ELF-1 (cell line): ENCODE measurements around the gene METAP1.
"Not testable (repeated sequence)": the region's sequence is repeated elsewhere in the genome, so short reads cannot be mapped to it uniquely, and the experiment has no call there.

Experiments
- DNase-seq: peaks from one replicate; pipeline ENCODE4 v3.0.0-alpha.2; 2016; ENCODE audit warnings: low read depth, low spot score

The METAP1 gene

DNA sequence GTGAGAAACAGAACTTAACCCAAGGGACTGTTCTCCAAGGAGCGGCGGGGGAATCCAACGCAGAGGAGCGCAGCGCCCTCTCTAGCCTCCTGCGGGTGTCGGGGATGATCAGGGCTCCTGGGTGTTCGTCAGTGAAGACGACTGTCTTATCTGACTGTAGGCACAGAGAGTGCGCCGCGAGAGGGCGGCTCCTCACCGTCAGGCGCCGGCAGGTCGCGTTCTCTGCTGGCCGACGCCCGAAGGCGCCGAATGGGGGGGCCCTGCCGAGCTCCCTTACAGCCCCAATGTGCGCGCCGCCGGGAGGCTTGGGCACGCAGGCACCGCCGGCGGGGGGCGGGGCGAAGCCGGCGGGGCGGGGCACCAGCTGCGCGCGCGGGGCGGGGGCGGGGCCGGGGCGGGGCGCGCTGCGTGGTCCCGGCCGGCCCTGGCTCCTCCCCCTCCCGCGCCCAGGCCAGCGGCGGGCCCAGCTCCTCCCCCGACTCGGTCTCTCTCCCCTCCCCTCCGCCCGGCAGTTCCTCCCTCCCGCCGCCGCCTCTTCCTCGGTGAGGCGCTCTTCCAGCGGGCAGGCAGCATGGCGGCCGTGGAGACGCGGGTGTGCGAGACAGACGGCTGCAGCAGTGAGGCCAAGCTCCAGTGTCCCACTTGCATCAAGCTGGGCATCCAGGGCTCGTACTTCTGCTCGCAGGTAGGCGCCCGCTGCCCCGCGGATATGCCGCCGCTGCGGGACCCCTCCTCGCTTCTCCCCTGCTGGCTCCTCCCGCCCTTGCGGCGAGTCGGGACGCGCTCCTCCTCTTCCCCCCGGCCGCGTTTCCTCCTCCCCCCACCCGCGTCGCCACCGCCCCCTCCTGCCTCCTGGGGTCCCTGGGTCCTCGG is at the start of gene METAP1:
Gene METAP1 (plus strand): TSS at position 539 of the 873 bp plus-strand sequence. CDS start 33 bp downstream, at position 572.
- DNase-seq, result peak; percentile 98

DNA sequence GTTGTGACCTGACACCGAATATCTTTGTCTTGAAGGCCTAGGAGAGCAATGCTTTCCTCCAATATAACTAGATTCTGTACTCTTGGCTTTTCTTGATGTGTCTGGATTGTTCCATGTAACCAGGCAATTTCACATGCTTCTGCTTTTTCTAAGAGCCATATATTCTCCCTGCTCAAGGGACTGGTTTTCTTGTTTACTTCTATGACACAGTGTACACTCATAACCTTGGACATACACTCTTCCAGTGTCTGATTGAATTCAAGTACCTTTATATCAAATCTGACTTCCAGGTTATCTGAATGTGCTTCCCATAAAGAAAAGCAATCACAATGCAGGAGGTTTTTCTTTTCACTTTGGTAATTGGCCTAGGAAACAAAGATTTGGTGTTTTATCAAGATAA is 49.2 kb upstream of the METAP1 start:
- no peak for DNase-seq

GRCh38 chr4:98950925-98951324 is 44.6 kb upstream of the METAP1 start:
- no peak for DNase-seq

DNA sequence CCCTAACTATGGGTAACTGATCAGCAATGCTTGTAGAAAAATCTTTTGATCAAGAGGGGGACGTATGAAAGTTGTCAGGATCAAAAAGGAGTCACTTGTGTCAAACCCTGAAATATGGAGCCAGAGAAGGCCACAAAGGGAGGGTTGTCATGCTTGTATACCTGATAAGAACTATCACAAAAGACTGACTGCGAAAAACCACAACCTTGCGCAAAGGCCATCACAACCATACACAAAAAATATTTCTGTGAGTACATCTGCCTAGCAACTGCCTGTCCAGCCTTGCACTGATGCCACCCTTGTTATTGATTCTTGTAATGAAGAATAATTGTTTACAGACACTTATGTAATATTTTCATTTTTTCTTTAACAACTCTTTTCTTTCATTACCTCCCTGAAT is 43.8 kb upstream of the METAP1 start:
- no peak for DNase-seq

DNA sequence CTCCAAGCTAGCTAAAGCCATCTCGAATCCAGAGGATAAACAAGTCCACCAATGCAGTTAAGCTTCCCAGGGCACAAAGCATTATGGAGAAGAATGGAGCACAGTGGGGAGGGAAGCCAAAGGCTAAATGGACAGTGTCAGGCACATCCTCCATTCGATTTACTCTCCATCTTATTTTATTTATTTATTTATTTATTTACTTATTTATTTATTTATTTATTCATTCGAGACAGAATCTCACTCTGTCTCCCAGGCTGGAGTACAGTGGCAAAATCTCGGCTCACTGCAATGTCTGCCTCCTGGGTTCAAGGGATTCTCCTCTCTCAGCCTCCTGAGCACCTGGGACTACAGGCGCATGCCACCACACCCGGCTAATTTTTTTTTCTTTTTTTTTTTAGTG is 40.3 kb upstream of the METAP1 start:
- no peak for DNase-seq

DNA sequence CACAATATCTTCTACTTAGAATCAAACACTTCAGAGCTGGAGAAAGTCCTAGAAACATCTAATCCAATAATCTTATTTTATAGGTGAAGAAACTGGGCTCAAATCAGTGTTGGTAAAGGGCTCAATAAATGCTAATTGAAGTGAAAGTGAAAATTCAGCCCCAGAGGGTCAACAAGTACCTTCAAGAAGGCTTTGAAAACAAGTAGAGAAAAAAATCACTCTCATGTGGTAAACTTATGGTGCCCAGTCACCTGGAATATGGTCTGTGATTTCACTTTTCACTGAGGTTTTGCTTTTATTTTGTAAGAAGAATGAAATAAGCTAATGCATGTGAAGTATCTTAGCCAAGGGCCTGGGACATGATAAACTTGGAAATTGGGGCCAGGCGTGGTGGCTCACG is 37.5 kb upstream of the METAP1 start:
- DNase-seq, result no peak

DNA sequence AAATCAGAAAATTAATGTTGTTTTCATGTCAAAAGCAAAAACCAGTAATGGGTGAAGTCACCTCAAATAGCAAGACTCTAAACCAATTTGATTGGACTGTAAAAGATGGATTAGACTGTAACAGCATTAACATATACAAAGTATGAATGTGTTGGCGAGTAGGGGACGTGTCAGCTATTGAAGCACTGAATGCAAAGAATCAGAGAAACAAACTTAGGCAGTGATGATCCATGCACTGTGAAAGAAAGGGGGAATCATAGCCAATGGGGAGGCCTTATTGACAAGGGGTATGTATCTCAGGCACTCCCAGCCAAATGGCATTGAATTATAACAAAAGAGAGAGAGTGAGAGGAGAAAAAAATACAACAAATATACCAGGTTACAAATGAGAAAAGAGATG is 36.1 kb upstream of the METAP1 start:
- DNase-seq, result no peak

DNA sequence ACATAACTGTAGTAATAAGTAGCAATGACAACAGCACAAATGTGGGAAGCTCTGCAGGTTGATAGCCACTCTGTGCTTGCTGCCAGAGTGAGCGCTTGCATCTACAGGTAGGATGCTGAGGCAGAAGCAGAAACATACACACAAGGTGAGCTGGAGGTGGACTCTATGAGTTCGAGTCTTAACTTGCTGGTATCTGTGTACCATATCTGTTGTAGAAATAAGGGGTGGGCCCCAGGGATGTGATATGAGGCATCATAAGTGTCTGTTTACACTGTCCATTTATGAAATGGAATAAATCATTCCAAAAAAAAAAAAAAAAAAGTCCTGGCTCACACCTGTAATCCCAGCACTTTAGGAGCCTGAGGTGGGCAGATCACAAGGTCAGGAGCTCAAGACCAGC is 33.8 kb upstream of the METAP1 start:
- no peak for DNase-seq

GRCh38 chr4:98963538-98964433 is 31.7 kb upstream of the METAP1 start:
- DNase-seq, result no peak

- DNase-seq, result no peak
Observed at GRCh38 chr4:98966926-98967325, 28.6 kb upstream of the METAP1 start.

- no peak for DNase-seq
Observed at GRCh38 chr4:98967786-98968329, 27.7 kb upstream of the METAP1 start.

DNA sequence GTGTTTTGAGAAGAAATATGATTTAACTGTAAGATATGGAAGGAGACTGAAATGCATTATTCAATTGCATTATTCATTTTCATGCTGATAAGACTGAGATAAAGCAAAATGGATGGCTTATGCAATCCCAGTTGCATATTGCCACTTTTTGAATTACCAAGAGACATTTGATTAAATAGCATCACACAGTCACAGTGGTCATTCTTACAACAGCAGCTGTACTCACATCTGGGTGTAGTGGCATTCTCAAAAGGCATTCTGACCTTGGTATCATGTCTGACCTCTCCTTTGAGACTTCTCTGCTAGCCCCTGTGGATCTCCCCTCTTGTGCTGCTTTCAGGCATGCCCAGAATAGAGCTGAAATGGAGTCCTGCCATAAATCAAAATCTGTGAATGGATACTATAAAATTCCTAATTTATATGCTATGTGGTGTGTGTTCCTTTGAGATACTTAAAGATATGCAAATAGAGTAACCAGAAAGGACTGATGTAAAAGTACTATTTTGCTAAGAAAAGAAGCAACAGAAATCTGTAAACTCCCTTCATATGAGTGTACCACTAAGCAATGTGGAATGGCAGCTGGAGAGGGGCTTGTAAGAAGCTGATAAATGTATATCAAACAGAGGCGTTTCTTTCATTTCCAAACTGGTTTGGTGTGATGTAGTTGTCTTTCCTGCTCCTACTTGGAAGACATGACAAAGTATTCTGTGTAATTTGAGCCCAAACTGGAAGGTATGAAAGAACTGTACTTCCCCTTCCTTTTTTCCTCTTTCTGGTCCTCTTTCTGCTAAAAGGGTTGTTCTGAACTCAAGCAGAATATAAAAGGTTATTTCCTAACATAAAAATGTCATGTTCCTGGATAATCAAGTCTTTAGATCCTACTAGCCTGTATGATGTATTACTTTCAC is 25.4 kb upstream of the METAP1 start:
- DNase-seq, result no peak

DNA sequence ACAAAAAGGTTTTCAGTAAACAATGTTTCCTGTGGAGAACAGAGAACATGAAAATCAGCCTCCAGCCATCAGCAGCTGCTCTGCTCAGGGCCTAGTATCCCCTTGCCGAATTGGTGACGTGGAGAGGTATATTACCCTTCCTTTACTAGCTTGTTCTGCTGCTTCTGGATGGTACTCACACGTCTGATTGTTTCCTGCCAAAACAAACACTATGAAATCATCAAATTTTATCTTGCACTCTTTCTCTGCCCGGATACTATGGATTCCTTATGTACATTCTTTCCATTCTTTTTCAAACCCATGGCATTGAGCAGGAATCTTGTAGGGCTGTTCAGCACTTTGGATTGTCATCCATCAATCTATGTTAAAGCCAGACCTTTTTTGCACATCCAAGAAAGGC is 18.8 kb upstream of the METAP1 start:
- no peak for DNase-seq

DNA sequence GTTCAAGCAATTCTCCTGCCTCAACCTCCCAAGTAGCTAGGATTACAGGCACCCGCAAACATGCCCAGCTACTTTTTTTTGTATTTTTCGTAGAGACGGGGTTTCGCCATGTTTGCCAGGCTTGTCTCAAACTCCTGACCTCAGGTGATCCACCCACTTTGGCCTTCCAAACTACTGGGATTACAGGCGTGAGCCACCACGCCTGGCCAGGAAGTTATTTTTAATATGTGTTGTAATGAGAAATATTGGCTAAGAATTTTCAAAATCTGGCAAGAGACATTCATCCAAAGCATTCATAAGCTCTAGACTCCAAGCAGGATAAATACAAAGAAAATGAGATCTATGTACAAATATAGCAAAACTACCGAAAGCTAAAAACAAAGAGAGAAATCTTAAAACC is 18.0 kb upstream of the METAP1 start:
- DNase-seq, result no peak

DNA sequence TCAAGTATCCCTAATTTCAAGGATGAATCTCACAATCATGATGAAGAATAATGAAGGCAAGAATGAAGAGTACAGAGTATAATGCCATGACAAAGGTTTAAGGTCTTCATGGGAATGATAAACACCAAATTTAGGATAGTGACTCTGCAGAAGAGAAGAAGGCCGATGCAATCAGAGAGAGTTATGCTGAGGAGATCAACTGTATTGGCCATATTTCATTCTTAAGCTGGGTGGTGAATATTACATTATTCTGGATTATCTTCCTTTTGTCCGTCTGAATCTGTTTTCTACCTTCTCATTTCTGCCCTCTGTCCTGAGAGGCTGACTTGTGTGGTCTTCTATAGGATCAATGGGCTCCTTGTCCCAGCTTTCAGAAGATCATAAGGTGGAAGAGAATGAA is 7.8 kb upstream of the METAP1 start:
- no peak for DNase-seq

DNA sequence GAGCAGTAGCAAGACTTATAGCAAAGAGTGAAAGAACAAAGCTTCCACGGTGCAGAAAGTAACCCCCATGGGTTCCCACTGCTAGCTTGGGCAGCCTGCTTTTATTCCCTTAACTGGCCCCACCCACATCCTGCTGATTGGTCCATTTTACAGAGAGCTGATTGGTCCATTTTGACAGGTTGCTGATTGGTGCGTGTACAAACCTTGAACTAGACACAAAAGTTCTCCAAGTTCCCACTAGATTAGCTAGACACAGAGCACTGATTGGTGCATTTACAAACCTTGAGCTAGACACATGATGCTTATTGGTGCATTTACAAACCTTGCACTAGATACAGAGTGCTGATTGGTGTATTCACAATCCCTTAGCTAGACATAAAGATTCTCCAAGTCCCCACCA is 2.7 kb upstream of the METAP1 start:
- DNase-seq, result not testable (repeated sequence)

- no peak for DNase-seq
Observed at GRCh38 chr4:98993419-98994071, 2.0 kb upstream of the METAP1 start.

DNA sequence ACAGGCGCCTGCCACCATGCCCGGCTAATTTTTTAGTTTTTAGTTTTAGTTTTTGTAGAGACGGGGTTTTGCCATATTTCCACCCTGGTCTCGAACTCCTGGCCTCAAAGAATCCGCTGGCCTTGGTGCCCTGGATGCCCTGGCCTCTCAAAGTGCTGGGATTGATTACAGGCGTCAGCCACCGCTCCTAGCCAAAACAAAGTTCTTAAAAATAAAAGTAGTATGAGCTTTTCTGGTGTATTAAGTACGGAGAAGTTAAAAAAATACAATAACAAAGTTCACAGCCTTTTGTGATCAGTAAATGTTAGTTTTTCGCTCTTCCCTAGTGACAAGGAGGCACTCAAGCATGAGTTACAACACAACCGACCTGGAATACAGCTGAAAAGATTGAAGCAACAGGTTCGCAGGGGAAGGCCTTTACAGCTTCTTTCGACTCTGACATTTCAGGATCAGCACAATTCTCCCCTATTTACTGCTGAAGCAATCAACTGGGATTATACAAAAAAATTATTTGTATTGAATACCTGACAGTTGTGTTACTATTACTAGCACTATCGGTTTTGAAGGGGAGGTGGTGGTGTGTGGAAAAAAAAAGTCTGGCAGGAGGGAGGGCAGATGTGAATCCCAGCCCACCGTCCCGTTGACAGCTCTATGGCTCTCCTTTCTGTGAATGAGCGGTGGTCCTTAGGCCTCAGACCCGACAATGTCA is 893 bp upstream of the METAP1 start:
- DNase-seq, result no peak

GRCh38 chr4:98996056-98996764 is 689 bp downstream of the METAP1 start:
- peak; percentile 49 for DNase-seq

- DNase-seq, result no peak
Observed at GRCh38 chr4:98996765-98997068, 1.2 kb downstream of the METAP1 start.
